Non-pigmented ciliary epithelial cell (primary cell): ENCODE measurements around the gene GLB1L2.

Source experiments
- DNase-seq: peaks from one replicate; pipeline ENCODE4 v3.0.0-alpha.2; 2010; ENCODE audit warnings: low read depth

GLB1L2 gene

GRCh38 chr11:134367781-134368180 is 36.0 kb downstream of the GLB1L2 start:
- no peak for DNase-seq

- DNase-seq: no peak
These were observed 38.1 kb downstream of the GLB1L2 start for GRCh38 chr11:134369656-134370525.

GRCh38 chr11:134370526-134371435 is 39.0 kb downstream of the GLB1L2 start:
- DNase-seq: no peak

GRCh38 chr11:134371436-134372185 is 39.8 kb downstream of the GLB1L2 start:
- no peak for DNase-seq

- no peak for DNase-seq
These were observed 40.7 kb downstream of the GLB1L2 start for GRCh38 chr11:134372536-134372935.

- DNase-seq: no peak
These were observed 41.2 kb downstream of the GLB1L2 start for GRCh38 chr11:134372961-134373360.

- no peak for DNase-seq
These were observed 41.8 kb downstream of the GLB1L2 start for GRCh38 chr11:134373591-134374052.

GRCh38 chr11:134374171-134374570 is 42.4 kb downstream of the GLB1L2 start:
- no peak for DNase-seq

GRCh38 chr11:134374891-134375550 is 43.2 kb downstream of the GLB1L2 start:
- DNase-seq: no peak

GRCh38 chr11:134376150-134376921 is 44.5 kb downstream of the GLB1L2 start:
- no peak for DNase-seq

- no peak for DNase-seq
These were observed 46.1 kb downstream of the GLB1L2 start for GRCh38 chr11:134377876-134378275.

GRCh38 chr11:134379241-134379640 is 47.5 kb downstream of the GLB1L2 start:
- DNase-seq: no peak

GRCh38 chr11:134380229-134380628 is 48.4 kb downstream of the GLB1L2 start:
- DNase-seq: no peak

- DNase-seq: no peak
These were observed 49.0 kb downstream of the GLB1L2 start for GRCh38 chr11:134380785-134381184.

- DNase-seq: no peak
These were observed 50.5 kb downstream of the GLB1L2 start for GRCh38 chr11:134382257-134382656.

GRCh38 chr11:134382830-134383229 is 51.0 kb downstream of the GLB1L2 start:
- DNase-seq: no peak

GRCh38 chr11:134383576-134384221 is 51.9 kb downstream of the GLB1L2 start:
- DNase-seq: no peak

GRCh38 chr11:134384406-134384805 is 52.6 kb downstream of the GLB1L2 start:
- DNase-seq: no peak

GRCh38 chr11:134385171-134385570 is 53.4 kb downstream of the GLB1L2 start:
- no peak for DNase-seq
